ENCODE results near the gene BZW1. TPM values are rescaled to one million over a fixed set of nuclear protein-coding genes. Genes with fewer than 3 reads are reported as not detected.

BZW1 gene
- total RNA-seq, 5 donors from 2014 or later (not counting 1 experiment from before 2014, with no cell fraction given) = 132 to 258 (median 139) TPM

- Histone ChIP-seq H3K27me3 (replicated peaks in 1 of 2; ENCODE audit: control insufficient read depth in 2 of 2, extremely low read depth in 1 of 2, insufficient read depth in 2 of 2, low read length in 1 of 2) (no peaks in the 10 kb centered on the region), H3K27ac (ENCODE audit: low read length) (no peak overlapping the region), H3K4me3 (ENCODE audit: control insufficient read depth in 1 of 2, extremely low read depth in 1 of 2, low read length in 1 of 2) (no peak overlapping the region), H3K4me1 (ENCODE audit: control insufficient read depth in 1 of 2, extremely low read depth in 1 of 2, insufficient read depth in 2 of 2, low read length in 2 of 2) (no peaks in the 10 kb centered on the region), H3K9me3 (no peaks in the 10 kb centered on the region), H3K36me3 (ENCODE audit: control insufficient read depth in 2 of 2, extremely low read depth in 1 of 2, insufficient read depth in 1 of 2, low read length in 1 of 2) (no peaks in the 10 kb centered on the region)
- no peaks in the 10 kb centered on the region for H3K27me3 Mint-ChIP-seq
- CTCF ChIA-PET = no interaction called here
- DNase-seq (no peak), ATAC-seq (replicated peaks in 1 of 4) (no peak)
- WGBS (ENCODE audit: insufficient coverage) = 100% methylated on average over 3 of the region's 4 CpGs
- peaks cover 10% of the 10 kb centered on the region for H3K36me3 Mint-ChIP-seq
- peaks cover 0 to 9% (median 3%) of the 10 kb centered on the region in 3 donors for H3K9me3 Mint-ChIP-seq
- POLR2A ChIA-PET = no interaction called here
- H3K27ac Mint-ChIP-seq = no peak overlapping the region
- H3K4me1 Mint-ChIP-seq = no peaks in the 10 kb centered on the region
- no peak overlapping the region for H3K4me3 Mint-ChIP-seq
These were observed 23.0 kb downstream of the BZW1 start for GRCh38 chr2:200834701-200835100.

GRCh38 chr2:200839513-200839912, 27.8 kb downstream of the BZW1 start:
- Mint-ChIP-seq H3K9me3 (peaks cover 0 to 9% (median 3%) of the 10 kb centered on the region in 3 donors), H3K4me3 (no peak overlapping the region), H3K27ac (no peak overlapping the region), H3K36me3 (peaks cover 7% of the 10 kb centered on the region), H3K27me3 (no peaks in the 10 kb centered on the region), H3K4me1 (no peaks in the 10 kb centered on the region)
- H3K27me3 ChIP-seq (replicated peaks in 1 of 2; ENCODE audit: control insufficient read depth in 2 of 2, extremely low read depth in 1 of 2, insufficient read depth in 2 of 2, low read length in 1 of 2) = no peaks in the 10 kb centered on the region
- DNase-seq = no peak
- 94% methylated on average over 3 of the region's 3 CpGs for WGBS (ENCODE audit: insufficient coverage)
- ChIA-PET CTCF (interaction anchor here in 1 of 2 donors (0.5 kb wide), 1 partner anchor 130 kb away, joined by 3 read pairs; no protein-coding TSS in a partner anchor), POLR2A (no interaction called here)
- no peaks in the 10 kb centered on the region for H3K36me3 ChIP-seq (ENCODE audit: control insufficient read depth in 2 of 2, extremely low read depth in 1 of 2, insufficient read depth in 1 of 2, low read length in 1 of 2)
- no peaks in the 10 kb centered on the region for H3K4me1 ChIP-seq (ENCODE audit: control insufficient read depth in 1 of 2, extremely low read depth in 1 of 2, insufficient read depth in 2 of 2, low read length in 2 of 2)
- no peaks in the 10 kb centered on the region for H3K9me3 ChIP-seq
- H3K4me3 ChIP-seq (ENCODE audit: control insufficient read depth in 1 of 2, extremely low read depth in 1 of 2, low read length in 1 of 2) = no peak overlapping the region
- H3K27ac ChIP-seq (ENCODE audit: low read length) = no peak overlapping the region
- peak in 1 of 4 experiments; percentile 2 for ATAC-seq (replicated peaks in 1 of 4)

DNA sequence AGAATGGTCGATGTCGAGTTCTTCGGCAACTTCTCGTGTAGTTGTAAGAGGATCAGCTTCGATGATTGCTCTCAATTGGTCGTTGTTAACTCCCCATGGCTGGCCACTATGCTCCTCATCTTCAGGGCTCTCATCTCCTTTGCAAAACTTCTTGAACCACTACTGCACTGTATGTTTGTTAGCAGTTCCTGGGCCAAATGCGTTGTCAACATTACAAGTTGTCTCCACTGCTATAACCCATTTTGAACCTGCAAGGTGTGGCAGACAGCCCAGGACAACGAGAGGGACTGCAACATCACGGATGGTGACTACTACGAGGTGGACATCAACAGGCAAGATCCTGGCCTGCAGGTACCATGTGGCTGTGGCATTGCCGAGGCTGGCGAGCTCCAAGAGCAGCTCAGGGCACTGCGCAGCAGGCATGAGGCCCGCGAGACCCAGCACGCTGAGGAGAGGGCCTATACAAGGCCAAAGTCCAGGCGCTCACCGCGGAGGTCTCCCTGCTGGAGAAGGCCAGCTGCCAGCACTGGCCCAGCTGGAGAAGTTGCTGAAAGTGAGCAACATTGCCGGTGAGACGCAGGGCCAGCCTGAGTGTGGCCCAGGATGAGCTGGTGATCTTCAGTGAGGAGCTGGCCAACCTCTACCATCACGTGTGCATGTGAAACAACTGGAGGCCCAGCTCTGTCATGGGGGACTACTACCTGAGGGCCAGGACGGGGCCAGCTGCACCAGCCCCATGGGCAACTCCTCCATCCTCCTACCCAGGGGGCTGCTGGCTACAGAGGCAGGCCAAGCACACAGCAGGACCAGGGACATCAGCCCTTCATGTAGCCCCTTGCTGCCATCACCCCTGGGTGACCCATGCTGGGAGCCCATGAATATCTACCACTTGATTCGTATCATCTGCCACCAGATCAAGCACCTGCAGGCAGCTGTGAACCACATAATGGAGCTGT, 32.6 kb downstream of the BZW1 start:
- WGBS (ENCODE audit: insufficient coverage) = 87% methylated on average over 22 of the region's 24 CpGs
- no peaks in the 10 kb centered on the region for H3K4me1 ChIP-seq (ENCODE audit: control insufficient read depth in 1 of 2, extremely low read depth in 1 of 2, insufficient read depth in 2 of 2, low read length in 2 of 2)
- no peak overlapping the region for H3K4me3 ChIP-seq (ENCODE audit: control insufficient read depth in 1 of 2, extremely low read depth in 1 of 2, low read length in 1 of 2)
- Mint-ChIP-seq H3K4me3 (no peak overlapping the region), H3K27ac (no peak overlapping the region), H3K27me3 (no peaks in the 10 kb centered on the region), H3K36me3 (no peaks in the 10 kb centered on the region), H3K4me1 (peaks cover 0 to 10% (median 0%) of the 10 kb centered on the region in 3 donors), H3K9me3 (no peaks in the 10 kb centered on the region)
- H3K27me3 ChIP-seq (replicated peaks in 1 of 2; ENCODE audit: control insufficient read depth in 2 of 2, extremely low read depth in 1 of 2, insufficient read depth in 2 of 2, low read length in 1 of 2) = no peaks in the 10 kb centered on the region
- H3K27ac ChIP-seq (ENCODE audit: low read length) = no peak overlapping the region
- no peaks in the 10 kb centered on the region for H3K36me3 ChIP-seq (ENCODE audit: control insufficient read depth in 2 of 2, extremely low read depth in 1 of 2, insufficient read depth in 1 of 2, low read length in 1 of 2)
- no peaks in the 10 kb centered on the region for H3K9me3 ChIP-seq
- CTCF ChIA-PET = no interaction called here
- POLR2A ChIA-PET = interaction anchor here (0.7 to 1.5 kb wide), 4 partner anchors 9 to 29 kb away, joined by 3 to 6 read pairs (median 4); no protein-coding TSS in a partner anchor
- ATAC-seq (replicated peaks in 1 of 4) (peak in 1 of 4 experiments; percentile 13), DNase-seq (no peak)

GRCh38 chr2:200845194-200845593, 33.5 kb downstream of the BZW1 start:
- 78% methylated on average over 5 of the region's 5 CpGs for WGBS (ENCODE audit: insufficient coverage)
- no peaks in the 10 kb centered on the region for H3K27me3 Mint-ChIP-seq
- POLR2A ChIA-PET = interaction anchor here (0.5 to 0.7 kb wide), 3 partner anchors 10 to 30 kb away, joined by 3 to 6 read pairs (median 4); no protein-coding TSS in a partner anchor

DNA sequence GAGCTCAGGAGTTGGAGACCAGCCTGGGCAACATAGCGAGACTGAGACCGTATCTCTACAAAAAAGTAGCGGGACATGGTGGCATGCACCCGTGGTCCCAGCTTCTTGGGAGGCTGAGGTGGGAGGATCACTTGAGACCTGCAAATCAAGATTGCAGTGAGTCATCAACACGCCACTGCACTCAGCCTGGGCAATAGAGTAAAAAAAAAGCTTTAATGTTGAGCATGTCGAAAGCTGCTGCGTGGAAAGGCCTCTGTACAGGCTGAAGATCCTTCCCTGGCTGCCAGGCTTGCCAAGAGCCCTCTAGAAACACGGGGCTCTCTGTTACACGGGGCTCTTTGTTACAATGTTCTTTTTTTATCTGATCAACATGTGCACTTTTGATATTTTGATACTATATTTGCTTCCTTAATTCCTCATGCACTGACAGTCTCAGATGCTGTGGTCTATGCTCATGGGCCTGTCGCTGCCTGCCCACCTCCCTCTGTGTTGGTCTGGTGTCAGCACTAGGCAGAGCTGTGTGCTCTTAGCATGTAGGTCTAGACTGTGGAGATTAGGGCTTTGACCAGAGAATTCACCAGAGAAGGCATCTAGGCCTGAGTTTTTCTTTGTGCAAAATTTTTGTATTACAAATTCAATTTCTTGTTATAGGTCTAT, 34.1 kb downstream of the BZW1 start:
- Mint-ChIP-seq H3K27ac (no peak overlapping the region), H3K27me3 (no peaks in the 10 kb centered on the region), H3K36me3 (peaks cover 6% of the 10 kb centered on the region), H3K9me3 (no peaks in the 10 kb centered on the region), H3K4me3 (no peak overlapping the region), H3K4me1 (peaks cover 0 to 10% (median 0%) of the 10 kb centered on the region in 3 donors)
- 100% methylated on average over 7 of the region's 10 CpGs for WGBS (ENCODE audit: insufficient coverage)
- H3K9me3 ChIP-seq = no peaks in the 10 kb centered on the region
- no peaks in the 10 kb centered on the region for H3K27me3 ChIP-seq (replicated peaks in 1 of 2; ENCODE audit: control insufficient read depth in 2 of 2, extremely low read depth in 1 of 2, insufficient read depth in 2 of 2, low read length in 1 of 2)
- H3K4me3 ChIP-seq (ENCODE audit: control insufficient read depth in 1 of 2, extremely low read depth in 1 of 2, low read length in 1 of 2) = no peak overlapping the region
- peaks cover 0 to 4% of the 10 kb centered on the region in 2 donors for H3K36me3 ChIP-seq (ENCODE audit: control insufficient read depth in 2 of 2, extremely low read depth in 1 of 2, insufficient read depth in 1 of 2, low read length in 1 of 2)
- no peaks in the 10 kb centered on the region for H3K4me1 ChIP-seq (ENCODE audit: control insufficient read depth in 1 of 2, extremely low read depth in 1 of 2, insufficient read depth in 2 of 2, low read length in 2 of 2)
- H3K27ac ChIP-seq (ENCODE audit: low read length) = no peak overlapping the region
- ATAC-seq (replicated peaks in 1 of 4) (peak in 1 of 4 experiments; percentile 24), DNase-seq (no peak)
- CTCF ChIA-PET = no interaction called here
- POLR2A ChIA-PET = interaction anchor here in 1 of 2 donors (0.5 kb wide), 1 partner anchor 10 kb away, joined by 4 read pairs; no protein-coding TSS in a partner anchor

More at GRCh38 chr2:200845194-200845593, 33.5 kb downstream of the BZW1 start:
- H3K27ac ChIP-seq (ENCODE audit: low read length) = no peak overlapping the region
- no peak overlapping the region for H3K4me3 ChIP-seq (ENCODE audit: control insufficient read depth in 1 of 2, extremely low read depth in 1 of 2, low read length in 1 of 2)
- CTCF ChIA-PET = no interaction called here
- no peaks in the 10 kb centered on the region for H3K4me1 ChIP-seq (ENCODE audit: control insufficient read depth in 1 of 2, extremely low read depth in 1 of 2, insufficient read depth in 2 of 2, low read length in 2 of 2)
- H3K36me3 Mint-ChIP-seq = peaks cover under 1% of the 10 kb centered on the region
- H3K9me3 ChIP-seq = no peaks in the 10 kb centered on the region
- peaks cover 0 to 10% (median 0%) of the 10 kb centered on the region in 3 donors for H3K4me1 Mint-ChIP-seq
- H3K4me3 Mint-ChIP-seq = no peak overlapping the region
- H3K27me3 ChIP-seq (replicated peaks in 1 of 2; ENCODE audit: control insufficient read depth in 2 of 2, extremely low read depth in 1 of 2, insufficient read depth in 2 of 2, low read length in 1 of 2) = no peaks in the 10 kb centered on the region
- no peaks in the 10 kb centered on the region for H3K36me3 ChIP-seq (ENCODE audit: control insufficient read depth in 2 of 2, extremely low read depth in 1 of 2, insufficient read depth in 1 of 2, low read length in 1 of 2)
- H3K27ac Mint-ChIP-seq = no peak overlapping the region
- ATAC-seq (replicated peaks in 1 of 4) (peak in 1 of 4 experiments; percentile 11), DNase-seq (no peak)
- no peaks in the 10 kb centered on the region for H3K9me3 Mint-ChIP-seq

DNA sequence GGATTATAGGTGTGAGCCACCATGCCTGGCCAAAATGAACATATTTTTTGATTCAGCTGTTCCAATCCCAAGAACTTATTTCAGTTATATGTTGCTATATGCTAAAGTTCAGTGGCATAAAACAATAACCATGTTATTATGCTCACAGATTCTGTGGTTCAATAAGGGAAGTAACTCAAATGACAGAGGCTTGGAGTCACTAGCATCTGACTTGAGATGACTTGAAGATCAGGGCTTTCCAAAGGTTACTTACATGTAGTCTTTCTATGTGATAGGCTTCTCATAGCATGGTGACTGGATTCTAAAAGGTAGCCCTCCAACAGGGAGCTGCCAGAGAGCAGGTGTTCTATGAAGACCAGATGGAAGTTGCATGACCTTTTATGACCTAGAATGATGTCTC, 35.6 kb downstream of the BZW1 start:
- H3K4me3 Mint-ChIP-seq = no peak overlapping the region
- no peaks in the 10 kb centered on the region for H3K4me1 ChIP-seq (ENCODE audit: control insufficient read depth in 1 of 2, extremely low read depth in 1 of 2, insufficient read depth in 2 of 2, low read length in 2 of 2)
- H3K36me3 Mint-ChIP-seq = peaks cover 19% of the 10 kb centered on the region
- peaks cover under 1 to 11% (median under 1%) of the 10 kb centered on the region in 3 donors for H3K4me1 Mint-ChIP-seq
- no peak overlapping the region for H3K27ac ChIP-seq (ENCODE audit: low read length)
- no peaks in the 10 kb centered on the region for H3K27me3 ChIP-seq (replicated peaks in 1 of 2; ENCODE audit: control insufficient read depth in 2 of 2, extremely low read depth in 1 of 2, insufficient read depth in 2 of 2, low read length in 1 of 2)
- H3K9me3 ChIP-seq = no peaks in the 10 kb centered on the region
- no peak for DNase-seq
- H3K36me3 ChIP-seq (ENCODE audit: control insufficient read depth in 2 of 2, extremely low read depth in 1 of 2, insufficient read depth in 1 of 2, low read length in 1 of 2) = peaks cover 8 to 19% of the 10 kb centered on the region in 2 donors
- H3K27me3 Mint-ChIP-seq = no peaks in the 10 kb centered on the region
- no peak overlapping the region for H3K4me3 ChIP-seq (ENCODE audit: control insufficient read depth in 1 of 2, extremely low read depth in 1 of 2, low read length in 1 of 2)
- H3K27ac Mint-ChIP-seq = no peak overlapping the region
- CTCF ChIA-PET = no interaction called here
- peak in 1 of 4 experiments; percentile 3 for ATAC-seq (replicated peaks in 1 of 4)
- no peaks in the 10 kb centered on the region for H3K9me3 Mint-ChIP-seq
- POLR2A ChIA-PET = interaction anchor here in 1 of 2 donors (1.8 kb wide), 1 partner anchor 17 kb away, joined by 6 read pairs; the partner anchor contains the start of gene CLK1

Data from T-cell (primary cell).